Activated naive CD8-positive, alpha-beta T cell treated with anti-CD3 and anti-CD28 coated beads, Interleukin-2, amount 50 U/mL, for 16 hours (primary cell): ENCODE measurements around the gene A3GALT2.

Experiments
- DNase-seq: peaks from one replicate; pipeline ENCODE4 v3.0.0-alpha.2; 2020; ENCODE audit warnings: low read depth, low spot score

The A3GALT2 gene

DNA sequence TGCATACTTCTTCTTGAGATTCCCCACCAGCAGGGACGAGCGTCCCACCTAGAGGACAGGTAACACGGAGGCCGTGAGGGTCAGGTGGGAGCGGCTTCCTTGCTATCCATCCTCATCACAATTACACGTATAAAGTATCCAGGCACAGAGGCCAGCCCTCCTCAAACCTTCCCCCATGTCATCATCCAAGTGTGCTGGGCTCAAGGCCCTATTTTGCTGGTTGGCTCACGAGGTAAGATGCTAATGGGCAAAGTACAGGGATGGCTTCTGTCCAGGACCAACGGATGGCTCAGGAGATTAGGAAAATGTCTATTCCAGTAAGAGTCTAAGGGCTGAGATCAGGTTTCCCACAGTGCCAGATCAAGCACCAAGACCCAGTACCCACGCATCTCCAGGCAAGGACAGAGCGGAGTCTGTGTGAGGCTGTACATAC lies 11.5 kb upstream of the A3GALT2 start:
- DNase-seq = no peak

- no peak for DNase-seq
Observed at GRCh38 chr1:33331444-33332356, 10.8 kb upstream of the A3GALT2 start.

GRCh38 chr1:33330906-33331305 lies 10.0 kb upstream of the A3GALT2 start:
- no peak for DNase-seq

DNA sequence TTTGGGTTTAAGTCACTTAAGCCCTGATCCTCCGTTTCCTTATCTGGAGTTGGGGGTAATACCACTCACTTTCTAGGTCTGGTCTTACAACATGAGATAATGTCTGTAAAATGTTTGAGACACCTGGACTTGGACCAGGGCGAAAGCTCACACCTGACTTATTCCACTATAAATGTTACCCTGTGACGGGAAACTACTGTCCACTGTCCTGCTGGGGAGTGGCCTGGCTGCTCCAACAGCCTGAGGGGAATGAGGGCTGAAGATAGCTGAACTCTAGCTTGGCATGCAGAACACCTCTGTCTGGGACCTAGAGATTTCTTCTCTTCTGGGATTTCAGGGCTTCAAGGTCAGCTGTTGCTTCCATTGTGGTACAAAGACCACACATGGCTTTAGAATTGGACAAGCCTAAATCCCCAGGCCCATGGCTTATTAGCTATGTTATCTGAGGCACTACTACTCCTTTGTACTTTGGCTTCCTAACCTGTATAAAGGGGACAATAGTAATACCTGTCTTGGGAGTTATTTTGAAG lies 9.5 kb upstream of the A3GALT2 start:
- no peak for DNase-seq

GRCh38 chr1:33329600-33330305 lies 8.9 kb upstream of the A3GALT2 start:
- DNase-seq = no peak

- DNase-seq = no peak
Observed at GRCh38 chr1:33328817-33329216, 7.9 kb upstream of the A3GALT2 start.

DNA sequence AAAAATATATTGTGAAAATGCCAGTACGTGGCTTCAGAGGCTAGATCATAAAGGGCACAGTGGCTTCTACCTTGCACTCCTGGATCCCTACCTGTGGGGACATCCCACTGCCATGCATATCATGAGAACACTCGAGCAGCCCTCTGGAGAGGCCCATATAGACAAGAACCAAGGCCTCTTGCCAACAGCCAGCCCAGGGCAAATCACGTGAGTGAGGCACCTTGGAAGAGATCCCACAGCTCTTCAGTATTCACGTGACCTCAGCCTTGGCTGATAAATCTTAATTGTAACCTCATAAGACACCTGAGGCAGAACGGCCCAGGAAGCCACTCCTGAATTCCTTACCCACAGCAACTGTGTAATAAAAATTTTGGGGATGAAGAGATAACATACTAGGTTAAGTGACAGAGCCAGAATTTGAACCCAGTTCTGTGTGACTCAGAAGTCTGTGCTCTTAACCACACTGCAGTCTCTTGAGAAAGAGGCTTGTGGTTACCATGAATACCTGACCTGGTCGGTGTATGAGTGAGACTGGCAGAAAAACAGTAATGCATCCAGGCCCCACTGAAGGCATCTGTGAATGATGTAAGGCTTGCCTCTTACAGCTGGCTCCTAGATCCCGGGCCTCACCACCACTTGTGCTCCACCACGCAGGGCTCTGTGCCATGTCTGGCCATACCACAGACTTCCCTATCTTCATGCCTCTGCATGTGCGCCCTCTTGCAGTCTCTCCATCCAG lies 6.9 kb upstream of the A3GALT2 start:
- DNase-seq = no peak

GRCh38 chr1:33326785-33327184 lies 5.9 kb upstream of the A3GALT2 start:
- DNase-seq = no peak

GRCh38 chr1:33324677-33325575 lies 4.0 kb upstream of the A3GALT2 start:
- no peak for DNase-seq

GRCh38 chr1:33323663-33324477 lies 3.0 kb upstream of the A3GALT2 start:
- DNase-seq = no peak

DNA sequence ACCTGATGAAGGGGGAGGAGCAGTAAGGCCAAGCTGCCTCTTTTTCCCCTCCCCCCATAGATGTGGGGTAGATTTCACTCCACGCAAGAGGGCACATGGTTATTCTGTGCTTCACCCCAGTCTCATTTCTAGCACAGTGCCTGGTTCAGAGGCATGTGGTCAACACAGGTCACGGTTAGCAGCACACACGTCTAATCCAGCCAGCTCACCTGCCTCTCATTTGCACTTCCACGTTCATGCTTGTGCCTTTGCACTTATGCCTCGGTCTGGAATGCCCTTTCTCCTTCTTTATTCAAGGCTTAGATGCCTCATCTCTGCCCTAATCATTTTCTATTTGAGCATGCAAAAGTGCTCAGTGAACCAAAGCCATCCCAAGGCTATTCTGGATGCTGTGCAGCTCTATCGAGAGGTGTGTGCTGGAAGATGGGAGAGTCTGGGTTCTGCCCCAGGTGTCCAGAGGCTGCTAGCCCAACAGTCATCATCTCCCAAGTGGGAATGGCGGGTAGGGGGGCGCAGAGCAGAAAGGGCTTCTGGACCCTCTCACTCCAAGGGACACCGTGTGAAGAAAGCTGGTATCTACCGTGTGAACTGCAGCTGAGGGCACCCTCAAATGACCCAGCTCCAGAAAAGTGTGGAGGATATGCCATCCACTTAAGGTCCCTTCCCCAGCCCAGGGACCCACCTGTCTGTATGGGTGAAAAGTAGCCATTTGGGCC lies 2.1 kb upstream of the A3GALT2 start:
- no peak for DNase-seq

GRCh38 chr1:33322109-33322508 lies 1.2 kb upstream of the A3GALT2 start:
- no peak for DNase-seq

DNA sequence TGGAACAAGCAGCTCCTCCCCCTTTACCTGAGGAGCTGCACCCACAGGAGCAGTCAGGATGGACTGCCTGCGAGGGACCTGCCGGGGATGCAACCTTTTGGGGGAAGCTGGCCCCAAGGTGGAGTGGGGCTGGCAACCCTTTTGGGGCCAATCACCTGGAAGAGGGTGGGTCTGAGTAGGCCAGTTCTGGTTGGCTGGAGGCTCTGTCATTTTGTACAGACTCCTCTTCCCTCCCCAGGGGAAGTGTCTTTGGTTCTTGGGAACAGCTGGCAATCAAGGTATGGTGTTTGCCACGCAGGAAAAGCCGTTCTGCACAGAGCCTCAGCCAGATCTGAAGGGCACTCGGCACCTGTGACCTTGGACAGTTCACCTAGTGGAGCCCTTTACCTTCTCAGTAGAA lies 280 bp upstream of the A3GALT2 start:
- no peak for DNase-seq

- DNase-seq = no peak
Observed at GRCh38 chr1:33319949-33320618, 814 bp downstream of the A3GALT2 start.

DNA sequence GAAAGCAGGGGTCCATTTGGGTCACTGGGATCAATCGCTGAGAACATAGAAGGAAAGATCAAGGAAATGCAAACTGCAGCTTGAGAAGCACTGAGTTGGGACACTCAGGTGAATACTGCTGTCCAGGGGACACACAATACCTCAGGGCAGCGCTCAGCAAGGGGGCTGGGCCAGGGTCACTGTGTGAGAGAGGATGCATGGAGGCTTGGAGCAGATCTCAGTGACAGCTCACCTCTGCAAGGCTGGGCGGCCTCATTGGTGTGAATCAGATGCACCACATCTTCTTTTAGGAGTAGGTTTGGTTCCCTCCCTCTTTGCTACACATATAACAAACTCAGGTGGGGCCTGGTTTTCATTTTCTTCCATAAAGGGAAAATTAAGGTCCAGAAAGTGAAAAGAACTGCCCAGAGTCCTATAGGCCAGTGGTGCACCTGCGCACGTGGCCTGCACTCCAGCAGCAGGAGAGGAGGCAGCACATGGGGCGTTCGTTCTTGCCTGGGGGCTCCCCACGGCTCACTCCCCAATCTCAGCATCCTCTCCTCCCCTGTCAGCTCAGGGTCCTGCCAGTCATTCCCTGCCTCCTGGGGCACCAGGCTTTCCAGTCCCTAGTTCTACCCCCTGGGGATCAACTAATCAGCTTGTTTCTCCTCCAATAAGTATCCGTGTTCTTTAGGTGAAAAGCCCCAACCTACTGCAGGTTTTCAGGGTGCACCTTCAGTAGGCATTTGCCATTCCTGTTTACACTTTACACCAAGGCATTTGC lies 1.5 kb downstream of the A3GALT2 start:
- DNase-seq = no peak

- DNase-seq = no peak
Observed at GRCh38 chr1:33317946-33318345, 3.0 kb downstream of the A3GALT2 start.

GRCh38 chr1:33317354-33317753 lies 3.5 kb downstream of the A3GALT2 start:
- DNase-seq = no peak

DNA sequence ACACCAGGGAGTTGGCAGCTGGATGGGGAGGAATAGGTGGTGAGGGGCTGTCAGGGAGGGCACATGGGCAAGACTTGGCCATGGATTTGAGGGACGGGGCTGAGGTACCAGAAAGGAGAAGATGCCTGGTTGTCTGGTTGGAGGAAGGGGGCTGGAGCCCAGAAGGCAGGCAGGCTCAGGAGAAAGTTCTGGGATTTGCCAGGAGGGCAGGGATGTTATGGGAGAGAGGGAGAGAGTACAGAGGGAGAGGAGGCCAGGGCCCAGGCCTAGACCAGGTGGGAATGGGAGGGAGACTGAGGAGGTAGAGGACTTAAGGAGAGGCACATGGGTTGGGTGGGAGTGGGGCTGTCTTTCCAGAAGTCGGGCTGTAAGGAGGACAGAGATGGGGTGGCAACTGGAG lies 4.3 kb downstream of the A3GALT2 start:
- no peak for DNase-seq
